HG03378 (cell line): ENCODE measurements around the gene LIM2.
A peak's percentile ranks its signal among the peaks of the same experiment; 100 is the strongest.

Source experiments
- ATAC-seq: cut with Tn5 transposase; IDR thresholded peaks from one replicate; pipeline ENCODE4 v1.9.1; 2021; ENCODE audit warnings: mild to moderate bottlenecking, moderate library complexity; ENCODE audit not compliant: unreplicated experiment

The LIM2 gene

DNA sequence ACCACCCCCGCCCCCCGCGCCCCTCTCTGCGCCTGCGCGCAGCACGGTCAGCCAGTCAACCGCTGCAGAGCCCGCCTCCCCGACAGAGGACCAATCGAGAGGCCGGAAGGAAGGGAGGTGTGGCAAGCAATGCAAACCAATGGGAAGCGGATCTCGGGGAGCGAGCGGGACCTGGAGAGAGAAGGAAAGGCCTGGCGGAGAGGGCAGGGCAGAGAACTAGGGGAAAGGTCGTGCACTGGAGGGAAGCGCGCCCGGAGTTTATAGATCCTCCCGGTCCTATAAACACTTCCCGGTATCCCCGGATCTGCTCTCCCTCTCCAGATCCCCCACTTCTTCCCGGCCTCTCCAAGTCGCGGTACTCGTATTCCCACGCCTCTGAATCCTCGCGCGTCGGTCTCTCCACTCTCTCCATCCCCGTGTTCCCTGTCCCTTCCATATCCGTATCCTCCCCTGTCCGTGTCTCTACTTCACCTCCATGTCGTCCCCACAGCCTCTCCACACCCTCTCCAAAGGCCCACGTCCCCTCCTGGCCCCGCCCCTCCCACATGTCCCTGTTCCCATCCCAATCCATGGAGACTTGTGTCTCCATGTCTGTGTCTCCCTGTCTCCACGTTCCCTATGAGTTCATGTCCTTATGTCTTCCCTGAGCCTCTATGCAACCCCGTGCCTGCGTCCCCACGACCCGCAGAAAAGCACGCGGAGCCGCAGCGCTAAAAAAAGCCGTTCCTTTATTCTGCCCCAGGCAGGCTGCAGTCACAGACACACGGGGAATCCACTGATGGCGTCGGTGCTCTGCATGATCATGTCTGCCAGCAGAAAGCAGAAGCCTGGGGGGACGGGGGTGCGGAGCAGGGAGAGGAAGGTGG lies 21.2 kb downstream of the LIM2 start:
- ATAC-seq, result peak; percentile 53

DNA sequence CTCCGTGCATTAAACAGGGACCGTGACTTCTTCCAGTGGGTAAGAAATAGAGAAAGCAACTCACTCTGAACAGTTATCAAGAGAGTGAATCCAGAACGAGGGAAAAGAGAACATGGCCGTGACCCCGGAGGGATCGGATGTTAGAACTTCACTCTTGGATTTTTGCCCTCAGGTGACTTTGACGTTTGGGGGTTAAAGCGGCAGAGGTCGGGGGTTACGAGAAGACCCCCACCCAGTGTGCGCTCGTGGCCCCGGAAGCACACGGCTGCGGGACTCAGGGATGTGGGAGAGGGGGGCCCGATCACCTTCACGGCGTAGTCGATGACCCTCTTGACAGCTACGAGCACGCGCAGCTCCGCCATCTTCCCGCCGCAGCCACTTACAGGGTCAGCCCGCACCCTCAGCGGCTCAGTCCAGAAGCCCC lies 21.8 kb downstream of the LIM2 start, which contains the start of gene ETFB:
ETFB (minus strand) TSS at position 424 of the 424 bp plus-strand sequence; CDS start at position 362, 62 bp downstream.
- ATAC-seq, result no peak

DNA sequence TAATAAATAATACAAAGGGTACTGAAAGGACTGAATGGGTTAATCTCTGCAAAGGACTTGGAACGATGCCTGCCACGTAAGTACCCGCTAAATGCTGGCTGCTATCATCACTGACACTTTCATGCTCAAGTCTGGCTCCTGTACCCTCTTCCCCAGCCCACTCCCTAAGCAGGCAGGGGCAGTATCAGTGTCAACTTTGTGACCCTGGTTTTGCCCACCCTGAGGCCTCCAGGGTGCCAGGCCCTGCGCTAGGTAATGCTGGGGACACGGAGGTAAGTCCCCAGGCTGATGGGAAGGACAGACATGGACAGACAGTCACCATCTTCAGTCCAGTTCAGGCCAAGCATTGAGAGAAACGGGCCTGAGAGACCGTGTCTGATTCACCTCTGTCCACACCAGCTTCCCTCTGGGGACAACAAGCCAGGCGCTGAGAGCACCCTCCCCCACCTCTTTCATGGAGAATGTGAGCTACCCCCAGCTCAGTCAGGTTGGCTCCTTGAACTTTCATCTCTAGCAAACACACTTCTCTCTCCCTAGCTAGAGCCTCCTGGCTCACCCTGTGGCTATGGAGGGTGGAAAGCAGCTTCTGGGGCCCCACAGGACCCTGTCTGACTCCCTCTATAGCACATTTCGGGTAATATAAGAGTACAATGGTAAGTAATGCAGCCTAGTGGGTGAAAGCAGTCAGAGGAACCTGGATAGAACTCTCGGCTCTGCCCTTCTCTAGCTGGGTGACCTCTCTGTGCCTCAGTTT lies 22.4 kb downstream of the LIM2 start:
- no peak for ATAC-seq

DNA sequence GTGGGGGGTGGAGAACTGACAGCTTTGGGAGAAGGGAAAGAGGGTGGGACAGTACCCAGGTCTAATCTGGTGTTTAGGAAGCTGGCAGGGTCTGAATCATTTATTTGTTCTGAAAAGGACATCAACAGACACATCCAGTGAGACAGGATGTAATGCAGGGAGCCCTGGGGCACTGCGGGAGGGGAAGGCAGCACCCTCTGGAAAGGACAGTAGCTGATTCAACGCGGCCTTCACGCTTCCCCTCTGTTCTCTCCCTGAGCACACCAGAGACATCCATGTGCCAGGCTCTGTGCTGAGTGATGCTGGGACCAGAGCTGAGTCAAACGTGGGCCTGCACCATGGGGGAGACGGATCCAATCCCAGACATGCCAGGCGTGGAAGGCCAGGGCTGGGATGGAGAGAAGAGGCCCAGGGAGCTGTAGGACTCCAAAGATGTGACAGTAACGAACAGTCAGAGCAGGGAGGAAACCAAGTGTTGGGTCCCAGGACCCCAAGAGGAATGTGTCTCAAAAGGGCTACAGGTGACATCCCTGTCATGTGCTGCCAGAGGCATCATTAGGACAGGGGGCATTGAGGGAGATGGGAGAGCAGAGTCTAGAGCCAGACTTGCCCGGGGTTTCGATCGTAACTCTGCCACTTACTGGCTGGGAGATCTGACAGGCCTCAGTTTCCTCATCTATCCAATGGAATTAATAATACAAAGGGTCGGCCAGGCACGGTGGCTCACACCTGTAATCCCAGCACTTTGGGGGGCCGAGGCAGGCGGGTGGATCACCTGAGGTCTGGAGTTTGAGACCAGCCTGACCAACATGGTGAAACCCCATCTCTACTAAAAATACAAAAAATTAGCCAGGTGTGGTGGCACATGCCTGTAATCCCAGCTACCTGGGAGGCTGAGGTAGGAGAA lies 23.3 kb downstream of the LIM2 start:
- ATAC-seq, result no peak

DNA sequence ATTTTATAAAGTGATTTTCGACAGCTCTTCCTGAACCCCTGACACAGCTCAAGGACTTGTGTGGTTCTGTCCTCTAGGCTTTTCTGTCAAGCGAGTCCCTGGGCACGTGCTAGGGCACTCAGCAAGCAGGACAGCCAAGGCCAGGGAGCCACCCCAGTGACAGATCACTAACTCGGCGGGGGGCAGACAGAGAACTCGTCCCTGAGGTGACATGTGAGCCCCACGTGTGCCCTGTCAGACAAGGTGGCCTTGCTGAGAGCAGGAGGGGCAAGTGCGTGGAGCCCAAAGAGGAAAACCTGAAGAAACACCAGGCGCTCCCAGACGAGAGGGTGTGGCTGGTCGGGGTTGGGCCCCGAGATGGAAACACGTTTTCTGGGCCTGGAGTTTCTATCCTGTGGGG lies 26.5 kb downstream of the LIM2 start:
- ATAC-seq, result no peak

DNA sequence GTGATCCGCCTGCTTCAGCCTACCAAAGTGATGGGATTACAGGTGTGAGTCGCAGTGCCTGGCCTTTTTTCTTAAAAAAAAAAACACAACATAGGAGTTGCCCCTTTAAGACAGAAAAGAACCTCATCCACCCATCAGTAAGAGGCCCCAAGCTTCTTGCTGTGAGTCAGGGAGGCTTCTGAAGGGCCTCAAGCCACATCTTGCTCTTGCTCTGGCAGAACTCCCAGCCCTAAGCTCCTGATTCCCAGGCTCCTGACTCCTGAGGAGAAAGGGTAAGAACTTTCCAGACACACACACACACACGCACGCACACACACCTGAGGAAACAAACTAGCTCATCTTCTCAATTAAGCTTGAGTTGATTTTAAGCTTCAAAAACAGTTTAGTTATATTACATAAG lies 28.5 kb downstream of the LIM2 start:
- no peak for ATAC-seq

DNA sequence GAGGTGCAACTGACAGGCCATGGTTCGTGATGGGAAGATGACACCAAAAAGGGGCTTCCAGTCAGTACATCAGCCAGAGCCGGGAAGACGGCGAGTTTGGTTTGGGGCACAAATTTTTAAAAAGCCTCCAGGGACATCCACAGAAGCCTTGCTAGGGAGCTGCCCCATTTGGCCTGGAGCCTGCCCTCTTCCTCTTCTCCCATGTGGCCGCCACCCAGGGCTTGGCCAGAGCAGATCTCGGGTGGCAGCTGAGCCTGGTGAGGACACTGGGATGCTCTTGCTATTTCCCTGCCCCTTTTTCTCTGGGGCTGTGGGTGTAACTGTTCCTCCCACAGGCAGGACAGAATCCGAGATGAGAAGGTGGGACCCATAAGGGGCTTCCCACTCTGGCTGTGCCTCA lies 29.8 kb downstream of the LIM2 start:
- ATAC-seq, result no peak

DNA sequence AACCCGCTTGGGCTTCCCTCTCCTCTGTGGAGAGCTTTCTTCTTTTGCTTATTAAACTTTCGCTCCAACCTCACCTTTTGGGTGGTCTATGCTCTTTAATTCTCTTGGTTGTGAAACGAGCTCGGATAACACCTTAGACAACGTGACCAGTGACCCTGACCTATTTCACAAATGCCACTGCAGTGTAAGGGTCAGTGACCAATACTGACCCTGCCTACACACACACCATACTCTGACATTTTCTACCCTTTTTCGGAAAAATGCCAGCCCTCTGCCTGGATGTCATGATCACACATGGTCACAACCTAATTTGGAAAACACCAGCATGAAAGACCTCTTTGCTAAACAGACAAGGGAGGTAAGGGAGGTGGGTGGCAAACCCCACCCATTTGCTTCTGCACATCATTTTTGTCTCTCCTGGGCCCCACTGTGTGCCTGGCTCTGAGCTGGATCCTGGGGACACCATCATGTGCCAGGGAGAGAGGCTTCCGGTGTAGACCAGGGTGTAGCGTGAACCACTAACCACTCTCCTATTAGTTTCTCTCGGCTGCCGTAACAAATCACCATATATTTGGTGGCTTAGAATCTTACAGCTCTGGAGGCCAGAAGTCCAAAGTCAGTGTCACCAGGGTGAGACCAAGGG lies 31.5 kb downstream of the LIM2 start:
- ATAC-seq, result no peak

DNA sequence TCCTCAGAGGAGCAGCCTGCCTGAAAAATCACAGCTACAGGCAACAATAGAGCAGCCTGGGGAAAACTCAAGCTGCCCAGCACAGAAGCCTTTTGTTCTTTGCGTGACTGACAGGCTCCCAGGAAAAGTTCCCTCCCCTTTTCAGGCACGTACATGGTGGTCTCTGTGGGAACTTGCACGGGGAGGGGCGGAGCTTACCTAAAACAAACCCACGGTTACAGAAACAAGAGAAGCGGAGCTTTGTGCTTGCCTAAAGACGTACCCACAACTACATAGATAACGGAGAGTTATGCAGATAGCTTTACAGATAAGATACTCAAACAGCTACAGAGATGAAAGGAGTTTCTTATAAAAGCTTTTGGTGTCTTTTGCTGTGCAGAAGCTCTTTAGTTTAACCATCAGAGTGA lies 33.0 kb downstream of the LIM2 start:
- no peak for ATAC-seq

DNA sequence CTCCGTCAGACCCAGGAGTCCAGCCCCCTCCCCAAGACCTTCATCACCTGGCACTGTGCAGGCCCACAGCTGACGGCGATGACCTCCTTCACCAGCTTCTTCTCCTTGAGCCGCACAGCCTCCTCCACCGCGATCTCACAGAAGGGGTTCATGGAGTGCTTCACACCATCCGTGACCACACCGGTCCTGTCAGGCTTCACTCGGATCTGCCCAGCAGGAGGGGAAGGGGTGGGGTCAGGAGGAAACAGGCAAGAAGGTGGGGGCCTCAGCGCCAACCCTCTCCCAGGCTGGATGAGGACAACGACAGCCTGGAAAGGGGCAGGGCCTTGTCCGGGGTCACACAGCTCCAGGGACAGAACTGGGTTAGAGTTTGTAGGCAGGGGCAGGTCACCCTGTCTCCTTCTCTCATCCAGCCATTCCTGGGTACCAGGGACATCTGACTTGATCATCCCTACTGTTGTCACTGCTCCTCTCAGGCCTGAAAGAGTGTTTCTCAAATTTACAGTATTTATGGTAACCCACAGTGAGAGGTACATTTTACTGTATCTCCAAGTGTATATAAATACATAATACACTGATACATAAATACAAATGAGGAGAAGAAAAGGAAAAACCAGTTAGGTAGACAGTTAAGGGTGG lies 33.6 kb downstream of the LIM2 start:
- no peak for ATAC-seq

DNA sequence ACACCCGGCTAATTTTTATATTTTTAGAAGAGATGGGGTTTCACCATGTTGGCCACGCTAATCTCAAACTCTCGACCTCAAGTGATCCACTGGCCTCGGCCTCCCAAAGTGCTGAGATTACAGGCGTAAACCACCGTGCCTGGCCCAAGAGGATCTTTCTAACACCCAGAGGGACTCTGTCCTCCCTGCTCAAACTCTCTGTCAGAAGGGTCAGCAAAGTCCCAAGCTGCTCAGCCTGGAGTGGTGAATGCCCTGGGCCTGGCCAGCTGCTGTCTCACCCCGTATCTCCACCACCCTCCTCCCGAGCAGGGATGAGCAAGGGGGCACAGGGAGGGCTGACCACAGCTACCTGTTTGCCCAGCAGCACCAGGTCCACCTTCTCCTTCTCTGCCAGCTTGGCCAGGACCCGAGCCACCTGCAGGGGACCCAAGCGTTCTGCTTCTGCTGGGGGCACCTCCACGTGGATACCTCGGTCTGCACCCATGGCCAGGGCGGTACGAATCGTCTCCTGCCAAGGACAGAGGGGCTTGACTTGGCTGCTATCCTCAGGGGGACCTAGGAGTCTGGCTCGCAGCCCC lies 34.9 kb downstream of the LIM2 start:
- no peak for ATAC-seq

DNA sequence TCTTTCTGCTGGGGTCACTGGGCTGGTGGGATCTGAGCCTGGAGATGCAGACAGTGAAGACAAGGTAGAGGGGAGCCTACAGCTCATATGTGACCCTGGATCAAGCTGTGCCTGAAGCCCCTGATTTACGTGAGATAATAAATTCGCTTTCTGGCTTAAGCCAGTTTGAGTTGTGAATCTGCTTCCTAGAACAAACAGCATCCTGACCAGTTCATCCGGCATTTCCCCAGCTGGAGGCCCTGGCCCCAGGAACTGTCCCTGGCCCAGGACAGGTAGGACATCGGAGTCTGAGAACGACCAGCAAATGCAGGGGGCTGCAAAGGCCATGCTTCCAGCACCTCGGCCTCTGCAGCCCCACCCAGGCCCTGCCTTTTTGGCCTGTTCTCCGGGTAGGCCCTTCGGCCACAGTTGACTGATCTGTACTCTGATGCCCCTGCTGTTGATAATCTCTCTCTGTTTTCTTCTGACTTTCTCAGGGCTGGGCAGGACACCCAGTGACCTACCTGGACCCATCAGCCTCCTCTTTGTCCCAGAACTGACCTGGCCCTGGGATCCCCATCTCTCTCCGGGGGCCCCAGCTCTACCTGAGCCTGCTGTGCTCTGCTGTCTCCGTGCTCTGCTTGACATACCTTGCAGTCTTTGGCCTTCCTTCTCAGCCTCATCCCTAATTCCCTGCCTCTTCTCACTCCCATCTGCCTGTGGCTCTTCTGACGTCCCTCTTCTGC lies 36.3 kb downstream of the LIM2 start:
- ATAC-seq, result no peak

DNA sequence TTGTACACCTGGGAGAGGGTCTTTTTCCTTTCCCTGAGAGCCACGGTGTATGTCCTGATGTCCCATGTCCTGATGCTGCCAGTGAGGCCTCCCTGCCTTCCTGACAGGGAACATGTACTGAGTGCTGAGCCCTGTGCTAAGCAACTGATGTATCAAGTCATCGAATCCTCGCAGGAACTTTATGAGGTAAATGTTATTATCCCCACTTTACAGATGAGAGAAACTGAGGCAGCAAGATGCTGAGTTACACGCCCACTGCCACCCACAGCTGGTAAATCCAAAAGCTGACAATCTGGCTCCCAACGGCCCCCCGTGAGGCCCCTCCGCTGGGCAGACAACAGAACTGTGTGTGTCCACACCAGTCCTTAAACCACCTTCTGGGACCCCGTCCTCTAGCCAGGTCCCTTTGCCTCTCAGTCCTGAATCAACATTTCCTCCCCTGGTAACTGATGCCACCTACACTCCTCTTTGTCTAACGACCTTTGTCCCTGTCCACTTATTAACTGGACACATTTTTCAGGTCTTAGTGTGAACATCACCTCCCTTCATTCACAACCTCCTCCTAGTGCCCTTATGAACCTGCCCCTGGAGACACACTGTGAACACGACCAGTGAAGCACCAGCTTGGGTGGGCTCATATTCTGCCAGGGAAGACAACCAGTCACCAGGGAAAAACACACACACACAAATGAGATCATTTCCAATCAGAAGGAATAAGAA lies 40.4 kb downstream of the LIM2 start:
- no peak for ATAC-seq

DNA sequence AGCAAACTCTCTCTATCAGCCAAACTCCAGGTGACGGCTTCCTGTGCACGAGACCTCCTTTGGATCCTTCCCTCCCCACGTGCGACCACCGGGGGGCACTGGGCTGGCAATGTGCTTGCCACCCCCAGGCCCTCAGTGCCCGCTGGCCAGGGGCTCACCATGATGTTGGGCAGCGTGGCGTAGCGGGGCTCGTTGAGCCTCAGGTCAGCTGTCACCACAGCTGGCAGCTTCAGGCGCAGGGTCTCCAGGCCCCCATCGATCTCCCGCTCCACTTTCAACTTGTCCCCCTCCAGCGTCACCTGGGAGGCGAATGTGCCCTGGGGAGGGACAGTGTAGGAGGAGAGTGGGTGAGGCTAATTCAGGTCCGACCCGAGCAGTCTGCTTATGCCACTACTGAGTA lies 41.0 kb downstream of the LIM2 start:
- ATAC-seq, result no peak

DNA sequence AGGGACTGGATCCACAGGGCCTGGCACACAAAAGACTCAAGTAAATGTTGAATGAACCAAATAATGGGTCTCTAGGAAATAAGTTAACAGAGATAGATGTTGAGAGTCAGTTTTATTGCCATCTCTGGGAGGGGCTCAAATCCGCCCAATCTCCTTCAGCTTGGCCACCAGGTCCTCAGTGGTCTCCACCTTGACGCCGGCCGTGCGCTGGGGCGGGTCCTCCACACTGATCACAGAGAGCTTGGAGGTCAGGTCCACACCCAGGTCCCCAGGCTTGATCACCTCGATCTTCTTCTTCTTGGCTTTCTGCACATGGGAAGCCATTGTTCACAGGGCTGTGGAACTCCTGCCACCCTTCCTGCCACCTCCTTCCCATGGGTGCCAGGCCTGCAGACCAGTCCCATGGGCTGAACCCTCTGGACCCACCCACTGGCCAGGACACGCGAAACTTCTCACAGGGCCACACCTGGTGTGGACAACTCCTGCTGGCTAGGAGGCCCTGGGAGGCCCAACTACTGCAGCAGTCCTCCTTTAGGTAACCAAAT lies 42.6 kb downstream of the LIM2 start:
- ATAC-seq, result no peak

DNA sequence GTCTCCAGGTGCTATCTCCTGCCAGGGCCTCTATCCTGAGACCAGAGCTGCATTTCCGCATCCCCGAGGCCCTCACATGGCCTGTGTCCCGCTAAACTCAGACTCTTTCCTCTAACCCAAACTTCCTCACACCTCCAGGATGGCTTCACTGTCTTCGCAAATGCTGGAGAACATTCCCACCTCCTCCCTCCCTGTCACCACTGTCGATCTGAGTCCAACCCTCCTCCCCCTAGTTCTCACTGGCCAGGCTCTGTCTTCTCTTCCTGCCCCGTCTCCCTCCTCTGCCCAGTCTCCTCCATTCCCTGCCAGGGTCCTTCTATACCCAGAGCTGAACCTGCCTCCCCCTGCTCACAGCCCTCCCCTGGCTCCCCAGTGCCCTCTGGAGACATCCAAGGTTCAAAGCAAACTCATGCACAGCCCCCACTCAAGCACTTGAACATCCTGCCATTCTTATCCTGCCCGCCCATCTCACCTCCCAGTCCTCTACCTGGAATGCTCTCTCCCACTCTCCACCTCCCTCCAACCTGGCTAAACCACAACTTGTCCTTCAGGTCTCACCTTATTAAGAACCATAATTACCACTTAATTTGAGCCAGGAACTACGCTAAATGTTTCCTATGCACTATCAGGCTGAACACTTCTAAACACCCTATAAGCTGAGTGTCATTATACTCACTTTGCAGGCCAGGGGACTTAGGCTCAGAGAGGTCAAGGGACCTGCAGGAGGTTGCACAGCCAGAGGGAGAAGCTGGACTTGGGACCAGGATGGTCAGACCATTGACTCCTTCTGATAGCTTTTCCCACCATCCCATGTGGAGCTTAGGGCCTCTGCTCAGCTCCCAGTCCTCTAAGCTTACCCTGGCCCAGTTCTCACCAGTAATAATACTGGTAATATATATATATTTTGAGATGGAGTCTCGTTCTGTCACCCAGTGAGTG lies 44.9 kb downstream of the LIM2 start:
- ATAC-seq, result no peak

DNA sequence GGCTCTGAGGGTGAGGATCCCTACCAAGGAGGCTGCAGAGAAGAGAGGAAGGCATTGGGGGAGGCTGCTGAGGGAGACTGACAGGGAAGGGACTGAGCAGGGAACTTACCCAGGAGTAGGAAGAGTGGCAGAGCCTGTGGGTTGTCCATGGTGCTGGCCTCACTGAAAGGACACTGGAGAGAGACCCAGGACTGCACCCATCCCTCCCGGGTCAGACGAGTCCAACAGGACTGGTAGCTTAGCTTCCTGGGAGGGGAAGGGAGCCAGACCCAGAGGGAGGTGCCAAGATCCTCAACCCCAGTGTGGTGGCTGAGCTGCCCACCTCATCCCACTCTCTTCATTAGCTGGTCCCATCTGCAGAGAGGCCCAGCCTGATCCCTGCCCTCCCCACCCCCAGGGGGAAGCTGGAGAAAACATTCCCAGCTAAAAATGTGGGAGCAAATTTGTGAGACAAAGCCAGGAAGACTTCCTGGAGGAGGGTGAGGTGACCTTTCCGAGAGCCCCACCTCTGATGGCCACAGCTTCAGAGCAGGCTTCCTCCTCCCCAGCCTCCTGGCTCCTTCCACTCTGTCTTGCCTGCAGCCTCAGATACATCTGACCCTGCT lies 45.7 kb downstream of the LIM2 start, which contains the start of gene VSIG10L:
VSIG10L (minus strand) TSS at position 164 of the 605 bp plus-strand sequence; CDS start at position 149, 15 bp downstream.
- no peak for ATAC-seq
